IMR-90 (cell line): Measurements from ENCODE around the gene ADGRA1. TPM values are rescaled to one million over a fixed set of nuclear protein-coding genes. Genes with fewer than 3 reads are reported as not detected.

ENCODE experiments used
- ATAC-seq: fragments of 200-7000 bp; cut with Tn5 transposase; 2 replicates; pipeline ENCODE4 v1.9.1; 2020; ENCODE audit warnings: low read depth, mild to moderate bottlenecking, moderate library complexity
- BruUV-seq: library from RNA; stranded (reverse); fragments of 400-500 nt; replicated peaks from 2 replicates; lab custom pipeline; 2021; lab: Mats Ljungman, UMichigan
- CTCF ChIA-PET: fragments of 300-600 bp; formaldehyde crosslinking; extraction: SDS; loops from one replicate; lab custom pipeline; 2021; ENCODE audit warnings: antibody characterized with exemption; lab: Yijun Ruan, JAX
- POLR2A ChIA-PET: fragments of 300-600 bp; sonication (Branson Sonifier 250); formaldehyde crosslinking; loops from one replicate; lab custom pipeline; 2022; ENCODE audit warnings: antibody characterized with exemption; ENCODE audit not compliant: unreplicated experiment; lab: Charles Lee
- DNase-seq: peaks from one replicate; pipeline ENCODE4 v3.0.0; 2013
- H2AFZ ChIP-seq: replicated peaks from 2 replicates; pipeline ENCODE3; 2013; ENCODE audit warnings: low read length, mild to moderate bottlenecking; ENCODE audit not compliant: poor library complexity
- H2AK5ac ChIP-seq: 2 replicates; pipeline ENCODE4 v1.6.1; 2013; ENCODE audit warnings: low read depth, low read length, inconsistent platforms
- H2AK9ac ChIP-seq: replicated peaks from 2 replicates; pipeline ENCODE3; 2013; ENCODE audit warnings: mild to moderate bottlenecking, low read depth, low read length, moderate library complexity; ENCODE audit not compliant: poor library complexity
- H2BK120ac ChIP-seq: 2 replicates; pipeline ENCODE4 v1.6.1; 2013; ENCODE audit warnings: low read depth, low read length, inconsistent platforms
- H2BK15ac ChIP-seq: 3 replicates; pipeline ENCODE4 v1.6.1; 2013; ENCODE audit warnings: low read depth, low read length, inconsistent platforms
- H2BK20ac ChIP-seq: 2 replicates; pipeline ENCODE4 v1.6.1; 2013; ENCODE audit warnings: low read depth, mild to moderate bottlenecking, inconsistent platforms, low read length, moderate library complexity
- H2BK5ac ChIP-seq: 2 replicates; pipeline ENCODE4 v1.6.1; 2013; ENCODE audit warnings: mild to moderate bottlenecking, low read depth, low read length, inconsistent platforms; ENCODE audit not compliant: poor library complexity, severe bottlenecking
- H3K14ac ChIP-seq: replicated peaks from 2 replicates; pipeline ENCODE4 v1.6.1; 2013; ENCODE audit warnings: low read depth, low read length, inconsistent platforms
- H3K18ac ChIP-seq: 2 replicates; pipeline ENCODE4 v1.6.1; 2013; ENCODE audit warnings: low read depth, low read length, control low read depth
- H3K23ac ChIP-seq: 2 replicates; pipeline ENCODE4 v1.6.1; 2013; ENCODE audit warnings: low read depth, low read length, inconsistent platforms
- H3K27ac ChIP-seq: 2 replicates; pipeline ENCODE4 v1.5.1; 2013; ENCODE audit warnings: mild to moderate bottlenecking, control low read depth, low read length; ENCODE audit not compliant: insufficient read depth
- H3K27me3 ChIP-seq: 2 replicates; pipeline ENCODE4 v1.6.1; 2013; ENCODE audit warnings: low read length; ENCODE audit not compliant: control insufficient read depth, insufficient read depth
- H3K36me3 ChIP-seq: 2 replicates; pipeline ENCODE4 v1.6.1; 2013; ENCODE audit warnings: low read length, mixed read lengths; ENCODE audit not compliant: control insufficient read depth, insufficient read depth
- H3K4ac ChIP-seq: 2 replicates; pipeline ENCODE4 v1.6.1; 2013; ENCODE audit warnings: low read depth, low read length, inconsistent platforms
- H3K4me1 ChIP-seq: 2 replicates; pipeline ENCODE4 v1.6.1; 2013; ENCODE audit warnings: low read length, mixed read lengths; ENCODE audit not compliant: control insufficient read depth, insufficient read depth
- H3K4me2 ChIP-seq: 2 replicates; pipeline ENCODE4 v1.6.1; 2013; ENCODE audit warnings: low read depth, mild to moderate bottlenecking, control low read depth, low read length, moderate library complexity
- H3K4me3 ChIP-seq: 2 replicates; pipeline ENCODE4 v1.5.1; 2013; ENCODE audit warnings: low read depth, mild to moderate bottlenecking, control low read depth, low read length, moderate library complexity; ENCODE audit not compliant: insufficient read depth
- H3K56ac ChIP-seq: 2 replicates; pipeline ENCODE4 v1.6.1; 2013; ENCODE audit warnings: low read length, inconsistent platforms; ENCODE audit not compliant: insufficient read depth; ENCODE audit errors: extremely low read depth
- H3K79me1 ChIP-seq, 2 experiments: 2 replicates each; pipeline ENCODE4 v1.6.1; 2013; ENCODE audit warnings: low read length in 2 of 2, inconsistent platforms in 1 of 2, low read depth in 1 of 2
- H3K9ac ChIP-seq: 2 replicates; pipeline ENCODE4 v1.6.1; 2013; ENCODE audit warnings: low read depth, low read length, control low read depth
- H3K9me1 ChIP-seq: 2 replicates; pipeline ENCODE4 v1.6.1; 2013; ENCODE audit warnings: low read length, inconsistent platforms; ENCODE audit not compliant: insufficient read depth
- H3K9me3 ChIP-seq: 2 replicates; pipeline ENCODE4 v1.6.1; 2013; ENCODE audit warnings: low read length; ENCODE audit not compliant: control insufficient read depth, insufficient read depth
- H4K20me1 ChIP-seq: 2 replicates; pipeline ENCODE4 v1.6.1; 2013; ENCODE audit warnings: low read length, inconsistent platforms; ENCODE audit not compliant: insufficient read depth
- H4K5ac ChIP-seq: 2 replicates; pipeline ENCODE4 v1.6.1; 2013; ENCODE audit warnings: mild to moderate bottlenecking, low read depth, low read length, control low read depth
- H4K8ac ChIP-seq, 2 experiments: 2 replicates each; pipeline ENCODE4 v1.6.1; 2013; ENCODE audit warnings: low read depth in 2 of 2, low read length in 2 of 2, control low read depth in 1 of 2, inconsistent platforms in 1 of 2
- H4K91ac ChIP-seq: 2 replicates; pipeline ENCODE4 v1.6.1; 2013; ENCODE audit warnings: low read depth, low read length, inconsistent platforms; ENCODE audit not compliant: insufficient read depth
- BHLHE40 ChIP-seq: fragments of 150-350 bp; IDR thresholded peaks from 2 replicates; pipeline ENCODE4 v1.6.1; 2016; ENCODE audit warnings: mild to moderate bottlenecking, low read depth, low read length
- CEBPB ChIP-seq: IDR thresholded peaks from 2 replicates; pipeline ENCODE4 v1.6.1; 2012; ENCODE audit warnings: low read depth, low read length, improper control_type of control experiment
- CHD1 ChIP-seq: IDR thresholded peaks from 2 replicates; pipeline ENCODE4 v1.6.1; 2012; ENCODE audit warnings: low read depth, low read length, improper control_type of control experiment
- ELK1 ChIP-seq: fragments of 150-350 bp; IDR thresholded peaks from 2 replicates; pipeline ENCODE4 v1.6.1; 2016; ENCODE audit warnings: low read depth, mild to moderate bottlenecking, low read length, moderate library complexity, borderline replicate concordance
- MAFK ChIP-seq: IDR thresholded peaks from 2 replicates; pipeline ENCODE4 v1.6.1; 2012; ENCODE audit warnings: low read depth, low read length, improper control_type of control experiment
- MAZ ChIP-seq: IDR thresholded peaks from 2 replicates; pipeline ENCODE4 v1.6.1; 2012; ENCODE audit warnings: low read depth, mild to moderate bottlenecking, low read length, improper control_type of control experiment, moderate library complexity, borderline replicate concordance
- MXI1 ChIP-seq: IDR thresholded peaks from 2 replicates; pipeline ENCODE4 v1.6.1; 2012; ENCODE audit warnings: low read depth, mild to moderate bottlenecking, low read length, moderate library complexity, borderline replicate concordance
- NFE2L2 ChIP-seq: fragments of 150-350 bp; IDR thresholded peaks from 2 replicates; pipeline ENCODE4 v1.6.1; 2016; ENCODE audit warnings: low read depth, mild to moderate bottlenecking, low read length
- POLR2A ChIP-seq: IDR thresholded peaks from 2 replicates; pipeline ENCODE4 v1.6.1; 2012; ENCODE audit warnings: mild to moderate bottlenecking, low read depth, low read length
- RAD21 ChIP-seq: IDR thresholded peaks from 2 replicates; pipeline ENCODE4 v1.6.1; 2012; ENCODE audit warnings: low read length, improper control_type of control experiment
- RCOR1 ChIP-seq: IDR thresholded peaks from 2 replicates; pipeline ENCODE4 v1.6.1; 2012; ENCODE audit warnings: mild to moderate bottlenecking, low read length, improper control_type of control experiment; ENCODE audit not compliant: insufficient replicate concordance
- RFX5 ChIP-seq: IDR thresholded peaks from 2 replicates; pipeline ENCODE4 v1.8.0; 2012; ENCODE audit warnings: low read depth, mild to moderate bottlenecking, low read length, moderate library complexity
- SMC3 ChIP-seq: fragments of 150-350 bp; IDR thresholded peaks from 2 replicates; pipeline ENCODE4 v1.6.1; 2016; ENCODE audit warnings: low read depth, mild to moderate bottlenecking, antibody characterized with exemption, low read length, moderate library complexity
- USF2 ChIP-seq: fragments of 150-350 bp; IDR thresholded peaks from 2 replicates; pipeline ENCODE4 v1.6.1; 2017; ENCODE audit warnings: mild to moderate bottlenecking, antibody characterized with exemption, low read length, low read depth
- WGBS, 2 experiments: methylation state at CpG; one replicate each; pipeline versions ENCODE4 v1.1.5 to v1.1.7; 2013; ENCODE audit warnings: missing lambda C conversion rate in 2 of 2; ENCODE audit not compliant: insufficient read length in 1 of 2; ENCODE audit errors: extremely low coverage in 2 of 2; 5-methylcytosine and 5-hydroxymethylcytosine counted together
- dilution Hi-C: fragments of 300-500 bp; cut with HindIII; formaldehyde crosslinking; loops from one replicate; pipeline ENCODE4 v1.14.3; 2018; ENCODE audit warnings: low sequenced_read_pairs; ENCODE audit not compliant: unreplicated experiment
- in situ Hi-C: fragments of 300-500 bp; cut with MboI; formaldehyde crosslinking; loops from 3 replicates; pipeline ENCODE4 v1.14.3; 2019; ENCODE audit warnings: low sequenced_read_pairs, inconsistent platforms, mixed read lengths
- intact Hi-C: fragments of 100-400 bp; cut with micrococcal nuclease; formaldehyde crosslinking; loops from 2 replicates; pipeline ENCODE4 v1.10.0; 2022
- polyA plus RNA-seq, 3 experiments: library from polyadenylated mRNA; depleted of rRNA; stranded (reverse); fragments of >200 nt; gene quantifications; 2 replicates each; pipeline ENCODE4 v1.2.3, GENCODE V29; 2012; ENCODE audit warnings: low replicate concordance in 1 of 3
- total RNA-seq: library from RNA; depleted of rRNA; stranded (reverse); fragments of >200 nt; gene quantifications from 2 replicates; pipeline ENCODE4 v1.2.3, GENCODE V29; 2012
- TF ChIP-seq, protein P1 (sequence below): conservative IDR thresholded peaks from 2 replicates; pipeline ENCODE4 v1.5.1; 2012; ENCODE audit warnings: mild to moderate bottlenecking, low read depth, low read length, improper control_type of control experiment

ADGRA1 gene
- total and polyA plus RNA-seq, 2 of the 4 experiments (the other 2 are of a cell fraction): not detected

GRCh38 chr10:133166828-133167692 is 79.3 kb downstream of the ADGRA1 start:
- Histone ChIP-seq H3K56ac (no peak overlapping the region), H2BK20ac (no peak overlapping the region), H3K4me3 (no peak overlapping the region), H3K36me3 (peaks cover 4% of the 10 kb centered on the region), H4K8ac (no peak overlapping the region), H2AFZ (no peak overlapping the region), H3K27ac (no peak overlapping the region), H3K9me3 (no peaks in the 10 kb centered on the region), H3K4me1 (no peaks in the 10 kb centered on the region), H4K5ac (no peak overlapping the region), H3K4ac (no peak overlapping the region), H4K91ac (no peak overlapping the region), H2BK5ac (no peak overlapping the region), H3K23ac (no peak overlapping the region), H3K4me2 (no peak overlapping the region), H2BK15ac (no peak overlapping the region), H3K79me1 (no peaks in the 10 kb centered on the region), H3K18ac (no peak overlapping the region), H3K27me3 (no peaks in the 10 kb centered on the region), H2AK5ac (no peak overlapping the region), H2BK120ac (no peak overlapping the region), H3K9ac (no peak overlapping the region), H4K20me1 (no peaks in the 10 kb centered on the region), H3K14ac (no peak overlapping the region), H2AK9ac (no peak overlapping the region), H3K9me1 (no peaks in the 10 kb centered on the region; the same call in 1 of the 2 replicates)
- no peak for ATAC-seq
- intact Hi-C loops: no loop called here
- DNase-seq: no peak
- dilution Hi-C loops: no loop called here
- no TSS peak for BruUV-seq
- 47% methylated on average over 41 of the region's 66 CpGs; no CpG with 5 or more reads in 1 of the 2 experiments for WGBS, 2 experiments
- POLR2A ChIA-PET: no interaction called here
- CTCF ChIA-PET: no interaction called here
- in situ Hi-C loops: no loop called here
- no peak for TF ChIP-seq USF2
- TF ChIP-seq SMC3: no peak
- TF ChIP-seq POLR2A: no peak
- TF ChIP-seq RFX5: no peak
- TF ChIP-seq BHLHE40: no peak
- no peak for TF ChIP-seq MAZ
- TF ChIP-seq CHD1: no peak
- TF ChIP-seq RCOR1: no peak
- TF ChIP-seq, protein P1, sequence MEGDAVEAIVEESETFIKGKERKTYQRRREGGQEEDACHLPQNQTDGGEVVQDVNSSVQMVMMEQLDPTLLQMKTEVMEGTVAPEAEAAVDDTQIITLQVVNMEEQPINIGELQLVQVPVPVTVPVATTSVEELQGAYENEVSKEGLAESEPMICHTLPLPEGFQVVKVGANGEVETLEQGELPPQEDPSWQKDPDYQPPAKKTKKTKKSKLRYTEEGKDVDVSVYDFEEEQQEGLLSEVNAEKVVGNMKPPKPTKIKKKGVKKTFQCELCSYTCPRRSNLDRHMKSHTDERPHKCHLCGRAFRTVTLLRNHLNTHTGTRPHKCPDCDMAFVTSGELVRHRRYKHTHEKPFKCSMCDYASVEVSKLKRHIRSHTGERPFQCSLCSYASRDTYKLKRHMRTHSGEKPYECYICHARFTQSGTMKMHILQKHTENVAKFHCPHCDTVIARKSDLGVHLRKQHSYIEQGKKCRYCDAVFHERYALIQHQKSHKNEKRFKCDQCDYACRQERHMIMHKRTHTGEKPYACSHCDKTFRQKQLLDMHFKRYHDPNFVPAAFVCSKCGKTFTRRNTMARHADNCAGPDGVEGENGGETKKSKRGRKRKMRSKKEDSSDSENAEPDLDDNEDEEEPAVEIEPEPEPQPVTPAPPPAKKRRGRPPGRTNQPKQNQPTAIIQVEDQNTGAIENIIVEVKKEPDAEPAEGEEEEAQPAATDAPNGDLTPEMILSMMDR: no peak
- TF ChIP-seq MXI1: no peak
- no peak for TF ChIP-seq CEBPB
- TF ChIP-seq RAD21: no peak
- TF ChIP-seq ELK1: no peak
- no peak for TF ChIP-seq NFE2L2
- TF ChIP-seq MAFK: no peak
